NCI-H2196 (cell line): Measurements from ENCODE around the gene POLR3GL.

Source experiments
- DNase-seq: peaks from one replicate; lab custom pipeline; 2025; ENCODE audit not compliant: unreplicated experiment; lab: John Stamatoyannopoulos, UW

Gene POLR3GL

DNA sequence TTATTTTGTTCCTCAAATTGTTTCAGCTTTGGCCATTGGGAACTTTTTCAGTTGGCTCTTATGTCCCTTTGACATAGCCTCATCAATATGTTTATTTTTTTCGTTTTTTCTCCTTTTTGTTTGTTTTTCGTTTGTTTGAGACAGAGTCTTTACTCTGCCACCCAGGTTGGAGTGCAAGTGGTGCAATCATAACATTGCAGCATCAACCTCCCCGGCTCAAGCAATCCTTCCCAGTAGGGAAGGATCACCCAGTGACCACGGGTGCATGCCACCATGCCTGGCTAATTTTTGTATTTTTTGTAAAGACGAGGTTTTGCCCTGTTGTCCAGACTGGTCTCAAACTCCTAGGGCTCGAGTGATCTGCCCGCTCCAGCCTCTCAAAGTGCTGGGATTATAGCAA, 8.1 kb downstream of the POLR3GL start:
- no peak for DNase-seq

DNA sequence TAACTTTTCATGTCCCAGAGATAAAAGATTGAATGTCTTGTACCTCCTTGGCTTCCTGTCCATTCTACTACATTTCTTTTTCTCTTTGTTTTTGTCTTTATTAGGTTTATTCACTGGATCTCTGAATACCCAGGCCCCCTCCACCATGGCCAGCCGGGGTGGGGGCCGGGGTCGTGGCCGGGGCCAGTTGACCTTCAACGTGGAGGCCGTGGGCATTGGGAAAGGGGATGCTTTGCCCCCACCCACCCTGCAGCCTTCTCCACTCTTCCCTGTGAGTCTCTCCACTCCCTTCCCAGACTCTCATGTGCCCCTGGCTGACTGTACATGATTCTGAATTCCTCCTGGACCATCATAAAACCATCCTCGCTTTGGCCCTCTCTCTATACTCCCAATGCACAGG, 10.2 kb downstream of the POLR3GL start:
- no peak for DNase-seq

DNA sequence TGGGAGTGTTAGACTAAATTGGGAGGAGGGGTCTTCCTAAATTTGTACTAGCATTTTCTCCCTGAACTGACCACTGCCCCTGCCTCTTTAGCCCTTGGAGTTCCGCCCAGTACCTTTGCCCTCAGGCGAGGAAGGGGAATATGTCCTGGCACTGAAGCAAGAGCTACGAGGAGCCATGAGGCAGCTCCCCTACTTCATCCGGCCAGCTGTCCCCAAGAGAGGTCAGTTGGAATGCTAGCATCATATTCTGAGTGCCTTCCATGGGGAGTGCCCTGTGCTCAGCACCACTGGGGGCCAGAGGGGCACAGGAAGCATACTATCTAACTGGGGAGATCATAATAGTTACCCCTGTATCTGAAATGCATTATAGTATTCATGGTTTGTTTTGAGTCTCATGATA, 10.7 kb downstream of the POLR3GL start:
- no peak for DNase-seq

DNA sequence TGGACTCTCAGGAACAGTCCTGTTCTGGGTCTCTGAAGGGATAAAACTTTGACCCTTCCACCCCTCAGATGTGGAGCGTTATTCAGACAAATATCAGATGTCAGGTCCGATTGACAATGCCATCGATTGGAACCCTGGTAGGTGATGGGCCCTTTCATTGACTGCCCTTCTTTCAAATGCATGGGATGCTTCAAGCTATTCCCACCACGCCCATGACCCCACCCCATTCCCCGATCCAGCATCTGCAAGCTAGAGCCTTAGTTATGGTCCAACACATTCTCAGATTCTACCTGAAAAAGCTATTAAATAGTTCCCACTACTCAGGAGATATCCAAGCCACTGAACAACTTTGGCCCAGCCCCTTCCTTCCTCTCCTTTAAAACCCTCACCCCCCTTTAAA, 12.5 kb downstream of the POLR3GL start:
- no peak for DNase-seq

DNA sequence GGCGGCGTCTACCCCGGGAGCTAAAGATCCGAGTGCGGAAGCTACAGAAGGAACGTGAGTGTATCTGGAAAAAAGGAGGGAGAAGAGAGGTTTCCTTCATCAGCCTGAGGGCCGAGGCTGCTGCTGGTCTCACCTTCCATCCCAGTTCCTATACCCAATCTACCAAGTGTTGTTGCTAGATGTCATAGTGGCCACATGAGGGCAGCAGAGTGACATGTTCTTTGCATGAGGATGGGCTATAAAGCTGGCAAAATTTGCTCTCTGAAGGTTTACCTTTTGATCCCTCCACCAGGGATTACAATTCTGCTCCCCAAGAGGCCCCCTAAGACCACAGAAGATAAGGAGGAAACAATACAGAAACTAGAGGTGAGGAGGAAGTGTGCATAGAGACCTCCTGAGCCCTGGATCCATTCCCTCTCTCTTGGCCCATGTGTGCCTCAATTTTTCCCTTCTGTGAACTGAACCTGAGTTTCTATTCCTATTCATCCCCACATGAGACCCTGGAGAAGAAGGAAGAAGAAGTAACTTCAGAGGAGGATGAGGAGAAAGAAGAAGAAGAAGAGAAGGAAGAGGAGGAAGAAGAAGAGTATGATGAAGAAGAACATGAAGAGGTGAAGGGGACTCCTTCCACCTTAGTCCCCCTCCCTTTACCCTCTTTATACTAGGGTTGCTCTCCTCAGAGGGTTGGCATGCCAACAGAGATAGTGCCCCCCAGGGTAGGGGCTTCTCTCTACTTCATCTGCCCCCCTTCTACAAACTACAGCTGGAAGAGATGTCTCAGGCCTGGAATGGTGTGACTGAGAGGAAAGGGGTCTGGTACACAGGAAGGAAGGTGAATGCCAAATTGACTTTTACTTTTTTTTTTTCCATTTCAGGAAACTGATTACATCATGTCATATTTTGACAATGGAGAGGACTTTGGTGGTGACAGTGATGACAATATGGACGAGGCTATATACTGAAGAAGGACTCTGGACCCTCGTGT, 13.3 kb downstream of the POLR3GL start:
- peak; percentile 79 for DNase-seq

DNA sequence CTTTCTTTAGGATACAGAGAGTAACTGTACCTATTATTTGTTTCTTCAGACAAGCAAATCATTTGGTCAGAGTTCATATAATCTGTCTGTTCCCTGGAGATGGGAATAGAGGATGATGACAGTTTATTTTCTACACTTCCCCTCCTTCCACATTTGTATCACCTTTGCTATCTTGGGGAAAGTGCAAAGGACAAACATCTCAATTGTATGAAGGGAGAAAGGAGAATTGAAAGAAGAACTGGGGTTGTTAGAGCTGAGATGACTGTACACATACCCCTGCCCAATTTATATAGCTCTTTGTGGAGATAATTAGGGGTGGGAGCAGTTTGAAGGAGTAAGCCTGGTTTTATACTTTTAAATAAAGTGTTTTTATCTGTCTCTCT, 14.0 kb downstream of the POLR3GL start:
- no peak for DNase-seq

DNA sequence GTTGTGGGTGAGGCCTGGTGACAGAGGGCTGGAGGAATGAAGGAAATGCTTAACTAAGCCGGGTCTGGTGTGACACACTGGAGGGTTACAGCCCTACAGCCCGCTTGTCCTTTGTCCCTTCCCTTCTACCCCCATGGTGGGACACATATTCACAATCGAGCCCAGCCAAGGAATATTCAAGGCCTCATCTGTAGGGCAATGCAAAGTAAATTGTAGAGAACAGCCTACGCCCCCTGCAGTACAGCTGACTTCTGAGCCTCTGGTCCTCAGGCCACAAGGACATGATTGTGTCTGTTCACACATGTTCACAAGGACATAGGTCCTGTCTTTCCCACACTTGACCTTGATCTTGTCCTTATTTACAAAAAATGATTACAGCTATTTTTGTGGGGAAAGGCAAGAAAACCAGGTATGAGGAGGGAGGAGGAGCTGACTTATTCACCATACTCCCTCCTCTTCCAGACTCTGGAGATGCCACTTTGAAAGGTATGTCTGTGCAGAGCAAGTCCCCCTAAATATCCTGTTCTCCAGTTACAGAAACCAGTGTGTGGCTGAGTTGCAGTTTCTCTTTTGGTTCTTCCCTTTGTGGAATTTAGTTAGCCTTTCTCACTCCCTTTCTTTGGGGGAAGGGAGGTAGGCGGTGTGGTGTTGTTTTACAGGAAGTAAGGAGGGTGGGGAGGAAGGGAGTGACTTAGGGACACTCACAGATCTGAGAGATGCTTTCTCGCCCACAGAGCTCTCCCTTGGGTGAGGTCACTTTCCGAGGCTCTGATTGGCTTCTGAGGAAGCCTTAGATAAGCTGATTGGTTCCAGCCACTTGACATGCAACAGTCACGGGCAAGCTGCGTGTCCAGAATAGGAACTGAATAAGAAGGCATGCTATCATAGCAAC, 14.6 kb downstream of the POLR3GL start:
- peak; percentile 99 for DNase-seq

DNA sequence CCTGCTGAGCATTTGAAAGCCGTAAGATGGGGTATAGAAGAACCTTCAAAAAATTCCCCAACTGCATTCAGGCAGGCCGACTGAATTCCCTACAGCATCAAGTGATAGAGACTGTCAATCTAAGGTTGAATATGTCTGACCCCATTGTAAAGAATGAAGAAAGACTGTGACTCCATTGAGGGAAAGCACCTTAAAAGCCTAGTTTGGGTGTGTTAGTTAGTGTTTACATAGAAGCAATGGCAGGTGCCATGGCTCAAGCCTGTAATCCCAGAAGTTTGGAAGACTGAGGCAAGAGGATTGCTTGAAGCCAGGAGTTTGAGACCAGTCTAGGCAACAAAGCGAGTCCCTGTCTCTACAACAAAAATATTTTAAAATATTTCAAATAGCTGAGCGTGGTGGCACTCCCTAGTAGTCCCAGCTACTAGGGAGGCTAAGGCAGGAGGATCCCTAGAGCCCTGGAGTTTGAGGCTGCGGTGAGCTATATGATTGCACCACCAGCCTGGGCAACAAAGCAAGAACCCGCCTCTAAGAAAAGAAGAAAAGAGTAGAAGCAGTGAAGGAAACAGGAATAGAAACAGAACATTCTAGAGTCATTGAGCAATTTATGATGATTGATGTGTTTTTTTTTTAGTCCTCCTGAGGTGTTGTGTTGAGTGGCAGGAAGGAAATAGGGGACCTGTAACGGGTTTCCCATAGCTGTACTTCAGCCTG, 15.4 kb downstream of the POLR3GL start:
- DNase-seq: no peak

DNA sequence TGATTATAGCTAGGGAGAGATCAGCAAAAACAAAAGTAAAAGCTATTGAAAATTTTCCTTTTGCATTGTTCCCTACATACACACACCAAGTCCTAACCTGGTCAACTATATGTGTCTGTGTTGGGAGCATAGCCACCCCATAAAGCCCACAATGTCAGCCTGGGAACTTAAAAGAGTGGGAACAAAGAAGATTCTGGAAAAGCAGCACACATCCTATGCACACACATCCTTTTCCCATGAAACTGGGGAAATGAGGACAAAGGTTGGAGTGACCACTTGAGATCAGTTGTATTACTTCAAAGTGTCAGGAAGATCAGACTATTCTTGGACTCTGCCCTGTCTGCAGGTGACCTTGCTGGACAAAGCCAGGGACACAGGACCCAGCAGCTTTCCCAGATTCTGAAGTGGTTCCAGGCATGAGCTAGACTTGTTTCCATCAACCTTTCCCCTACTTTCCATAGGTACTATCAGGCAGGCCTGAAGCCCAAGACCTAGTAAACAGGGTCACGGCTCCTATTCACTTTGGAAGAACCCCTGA, 16.0 kb downstream of the POLR3GL start:
- DNase-seq: no peak

DNA sequence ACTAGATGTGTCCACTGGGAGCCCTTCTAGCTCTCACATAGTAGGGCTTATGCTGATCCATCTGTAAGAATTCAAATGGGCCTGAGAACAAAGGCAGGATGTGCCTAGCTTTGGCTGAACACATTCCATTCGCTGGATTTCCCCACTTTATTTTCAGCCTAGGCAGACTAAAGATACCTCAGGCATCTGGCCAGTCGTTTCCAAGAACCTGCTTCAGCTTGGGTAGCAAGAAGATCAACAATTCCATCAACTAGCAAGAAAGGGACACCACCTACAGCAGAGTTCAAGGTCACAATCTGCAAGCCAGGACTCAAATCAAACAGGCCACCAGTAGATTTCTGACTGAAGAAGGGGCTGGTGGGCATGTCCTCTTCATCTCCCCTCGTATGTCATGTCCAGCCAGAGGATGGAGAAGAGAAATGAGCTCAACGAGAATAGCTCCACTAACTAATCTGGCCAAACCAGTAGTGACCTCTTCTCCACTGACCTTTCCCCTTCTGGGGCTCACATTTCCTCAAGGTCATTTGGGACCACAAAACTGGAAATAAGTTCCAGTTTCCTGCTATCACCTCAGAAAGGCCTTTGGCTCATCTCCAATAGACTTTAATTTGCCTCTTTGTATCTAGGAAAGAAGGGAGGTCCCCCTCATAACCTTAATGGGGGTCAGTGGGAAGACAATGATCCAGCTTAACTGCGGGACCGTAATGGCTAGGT, 17.7 kb downstream of the POLR3GL start:
- DNase-seq: no peak

DNA sequence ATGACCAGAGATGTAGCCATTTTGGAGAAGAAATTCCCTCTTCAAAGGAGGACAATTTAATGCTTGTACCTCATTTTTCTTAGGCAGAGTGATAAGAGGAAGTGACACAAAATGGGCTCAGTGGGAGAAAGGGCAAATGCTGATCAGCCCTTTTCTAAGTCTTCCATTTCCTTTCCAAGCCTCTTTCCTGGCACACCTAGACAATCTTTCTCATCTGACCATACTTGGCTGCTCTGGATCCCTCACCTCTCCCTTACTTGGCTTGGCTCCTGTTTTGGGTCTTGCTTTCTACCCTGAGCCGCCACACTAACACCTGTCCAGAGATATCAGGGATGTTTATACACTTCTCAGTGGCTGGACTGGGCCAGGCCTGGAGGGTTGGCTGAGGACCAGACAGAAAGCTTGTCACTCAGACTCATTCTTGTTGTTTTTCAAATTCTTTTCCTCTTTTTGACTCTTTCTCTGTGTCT, 18.8 kb downstream of the POLR3GL start:
- peak; percentile 72 for DNase-seq

DNA sequence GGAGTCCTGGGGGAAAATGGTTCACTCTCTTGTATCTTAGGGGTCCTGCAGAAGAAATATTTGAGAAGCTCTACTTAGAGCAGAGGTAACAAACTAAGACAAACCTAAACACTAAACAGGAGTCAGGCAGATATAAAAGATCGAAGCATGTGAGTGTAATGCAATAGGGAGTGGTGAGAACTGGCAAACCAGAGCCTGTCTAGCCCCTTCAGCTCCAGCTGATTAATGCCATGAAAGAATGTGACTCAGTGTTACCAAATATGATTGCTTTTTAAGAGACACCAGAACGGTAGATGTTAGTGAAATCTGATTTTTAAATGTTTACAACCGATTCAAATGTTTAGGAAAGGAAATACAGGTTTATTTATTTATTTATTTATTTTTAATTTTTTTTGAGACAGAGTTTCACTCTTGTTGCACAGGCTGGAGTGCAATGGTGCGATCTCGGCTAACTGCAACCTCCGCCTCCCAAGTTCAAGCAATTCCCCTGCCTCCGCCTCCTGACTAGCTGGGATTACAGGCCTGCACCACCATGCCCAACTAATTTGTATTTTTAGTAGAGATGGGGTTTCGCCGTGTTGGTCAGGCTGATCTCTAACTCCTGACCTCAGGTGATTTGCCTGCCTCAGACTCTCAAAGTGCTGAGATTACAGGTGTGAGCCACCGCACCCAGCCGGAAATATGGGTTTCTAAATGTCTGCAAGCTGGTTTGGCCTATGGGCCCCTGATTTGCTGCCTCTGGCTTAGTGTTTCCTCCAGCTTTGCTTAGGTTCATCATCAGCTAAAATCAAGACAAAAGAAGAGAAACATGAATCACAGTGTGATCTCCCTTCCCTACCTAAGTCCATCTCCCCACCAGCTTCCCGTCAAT, 19.7 kb downstream of the POLR3GL start:
- no peak for DNase-seq

DNA sequence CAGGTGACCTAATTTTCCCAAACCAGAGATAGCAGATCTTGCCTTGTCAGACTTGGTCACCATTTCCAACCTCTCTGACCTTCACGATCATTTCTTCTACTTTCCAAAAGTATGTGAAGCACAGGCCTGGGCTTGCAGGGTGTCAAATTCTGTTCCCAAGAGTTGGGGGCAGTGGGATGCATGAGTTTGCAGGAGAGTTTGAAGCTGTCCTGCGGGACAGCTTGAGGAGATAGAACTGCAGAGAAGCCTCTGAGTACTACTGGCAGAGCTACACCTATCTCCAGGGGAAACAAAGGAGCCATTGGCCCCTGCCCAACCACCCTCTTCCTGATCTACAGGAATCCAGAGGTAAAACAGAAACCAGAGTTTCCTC, 20.6 kb downstream of the POLR3GL start:
- DNase-seq: no peak

DNA sequence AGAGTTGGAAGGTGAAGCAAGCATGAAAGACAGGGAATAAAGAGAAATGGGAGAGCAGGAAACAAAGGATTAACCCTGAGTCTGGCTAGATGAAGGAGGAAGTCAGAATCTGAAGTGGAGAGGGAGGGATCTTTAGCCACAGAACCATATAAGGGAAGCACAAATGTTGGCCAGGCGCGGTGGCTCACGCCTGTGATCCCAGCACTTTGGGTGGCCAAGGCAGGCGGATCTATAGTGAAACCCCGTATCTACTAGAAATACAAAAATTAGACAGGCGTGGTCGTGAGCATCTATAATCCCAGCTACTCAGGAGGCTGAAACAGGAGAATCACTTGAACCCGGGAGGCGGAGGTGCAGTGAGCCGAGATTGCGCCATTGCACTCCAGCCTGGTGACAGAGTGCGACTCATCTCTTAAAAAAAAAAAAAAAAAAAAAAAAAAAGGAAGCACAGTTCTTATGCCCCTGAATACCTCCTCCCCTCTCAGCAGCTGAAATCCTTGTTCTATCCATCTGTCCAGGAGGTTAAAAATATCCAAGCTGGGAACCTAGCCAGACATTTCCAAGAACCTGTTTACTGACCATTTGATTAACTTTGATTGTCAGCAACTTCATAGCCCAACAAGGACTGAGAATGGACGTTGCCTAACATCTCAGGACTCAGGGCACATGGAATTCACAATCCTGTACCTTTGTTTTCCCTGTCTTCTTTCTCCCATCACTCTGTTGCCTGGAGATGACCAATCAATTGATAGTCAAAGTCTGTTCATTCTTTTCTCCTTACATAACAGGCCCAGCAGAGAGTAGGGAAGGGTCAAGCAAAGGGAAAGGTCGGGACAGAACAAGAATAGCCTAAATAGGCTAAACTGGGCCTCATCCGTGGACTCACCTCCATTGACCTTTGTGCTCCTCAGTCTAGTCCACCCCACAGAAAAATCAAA, 21.3 kb downstream of the POLR3GL start:
- DNase-seq: peak; percentile 66

DNA sequence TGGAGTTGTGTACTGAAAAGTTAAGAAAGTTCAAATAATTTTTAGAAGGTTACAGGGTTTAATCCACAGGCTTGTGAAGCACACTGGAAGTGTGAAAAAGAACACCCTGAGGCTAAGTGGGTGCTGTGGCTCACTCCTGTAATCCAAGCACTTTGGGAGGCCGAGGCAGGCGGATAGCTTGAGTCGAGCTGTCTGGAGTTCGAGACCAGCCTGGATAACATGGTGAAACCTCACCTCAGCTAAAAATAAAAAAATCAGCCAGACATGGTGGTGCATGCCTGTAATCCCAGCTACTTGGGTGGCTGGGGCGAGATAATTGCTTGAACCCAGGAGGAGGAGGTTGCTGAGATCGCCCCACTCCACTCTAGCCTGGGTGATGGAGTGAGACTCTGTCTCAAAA, 22.1 kb downstream of the POLR3GL start:
- DNase-seq: no peak

DNA sequence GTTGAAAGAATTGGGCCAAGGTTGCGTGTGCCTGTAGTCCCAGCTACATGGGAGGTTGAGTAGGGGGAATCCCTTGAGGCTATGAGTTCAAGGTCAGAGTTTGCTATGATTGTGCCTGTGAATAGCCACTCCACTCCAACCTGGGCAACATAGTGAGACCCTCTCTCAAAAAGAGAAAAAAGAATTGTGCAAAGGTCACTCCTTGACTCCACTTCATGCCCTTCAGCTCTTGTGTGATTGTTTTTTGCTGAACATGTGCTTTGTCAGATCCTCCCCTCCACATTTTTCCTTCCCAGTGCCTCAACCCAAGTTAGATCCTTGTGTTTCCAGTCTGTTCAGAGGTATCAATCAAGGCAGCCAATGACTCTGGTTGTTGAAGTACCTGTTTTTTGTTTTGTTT, 23.4 kb downstream of the POLR3GL start:
- DNase-seq: no peak

DNA sequence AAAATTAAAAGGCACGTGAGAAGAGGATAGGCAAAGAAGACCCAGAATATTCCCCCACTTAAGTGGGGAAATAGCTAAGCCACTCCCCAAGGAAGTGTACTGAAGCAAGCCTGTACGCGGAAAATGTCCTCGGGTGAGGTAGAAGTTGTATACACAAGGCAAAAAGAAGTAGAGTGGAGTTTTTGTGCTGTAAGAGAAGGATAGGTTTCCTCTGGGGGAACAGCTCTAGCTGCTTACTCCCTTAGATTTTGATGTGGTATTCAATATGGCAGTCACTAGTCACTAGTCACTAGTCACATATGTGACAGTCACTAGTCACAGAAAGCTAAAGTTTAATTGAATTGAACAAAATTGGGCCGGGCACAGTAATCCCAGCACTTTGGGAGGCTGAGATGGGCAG, 24.3 kb downstream of the POLR3GL start:
- no peak for DNase-seq

DNA sequence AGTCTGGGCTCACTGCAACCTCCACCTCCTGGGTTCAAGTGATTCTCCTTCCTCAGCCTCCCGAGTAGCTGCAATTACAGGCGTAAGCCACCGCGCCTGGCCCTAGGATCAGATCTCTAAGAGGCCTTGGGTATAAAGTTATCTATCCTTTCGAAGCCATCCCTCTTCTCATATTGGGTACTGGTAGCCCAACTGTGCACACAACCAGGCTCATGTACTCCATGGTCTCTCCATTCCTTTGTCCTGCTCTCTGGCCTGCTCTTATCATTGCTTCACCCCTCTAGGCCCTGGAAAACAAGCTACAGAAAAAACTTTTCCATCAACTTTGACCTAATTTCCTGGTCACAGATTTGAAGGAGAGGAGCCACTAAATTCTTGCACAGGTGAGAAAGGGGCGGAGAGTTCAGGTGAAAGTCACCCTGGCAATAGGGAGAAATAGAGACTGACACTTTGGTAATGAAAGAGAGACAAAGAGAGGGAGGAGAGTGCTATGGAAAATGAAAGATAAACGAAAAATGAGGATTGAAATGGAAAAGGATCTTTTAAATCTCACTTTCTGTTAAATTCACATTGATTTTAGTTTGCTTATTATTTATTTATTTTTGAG, 25.9 kb downstream of the POLR3GL start:
- no peak for DNase-seq
